Mesenchymal stem cell (in vitro differentiated cells and primary cell): Measurements from ENCODE around the gene PAK2.
A peak's percentile ranks its signal among the peaks of the same experiment; 100 is the strongest.
"Not testable (repeated sequence)": the region's sequence is repeated elsewhere in the genome, so short reads cannot be mapped to it uniquely, and the experiment has no call there.

Source experiments
- DNase-seq: peaks from one replicate; pipeline ENCODE4 v3.0.0-alpha.2; 2013
- H2AFZ ChIP-seq: one replicate; pipeline ENCODE4 v1.6.1; 2013; ENCODE audit warnings: low read depth, mild to moderate bottlenecking, control low read depth, inconsistent platforms, low read length, moderate library complexity
- H2AK5ac ChIP-seq: 2 replicates; pipeline ENCODE4 v1.6.1; 2013; ENCODE audit warnings: low read length, moderate library complexity, mild to moderate bottlenecking, inconsistent platforms; ENCODE audit not compliant: severe bottlenecking
- H2BK120ac ChIP-seq: one replicate; pipeline ENCODE4 v1.6.1; 2013; ENCODE audit warnings: low read depth, mild to moderate bottlenecking, inconsistent platforms, low read length, moderate library complexity
- H2BK12ac ChIP-seq, 2 experiments: one replicate each; pipeline ENCODE4 v1.6.1; 2013; ENCODE audit warnings: inconsistent platforms in 2 of 2, low read length in 2 of 2, mild to moderate bottlenecking in 2 of 2, moderate library complexity in 2 of 2, control low read depth in 1 of 2
- H2BK15ac ChIP-seq: one replicate; pipeline ENCODE4 v1.6.1; 2013; ENCODE audit warnings: mild to moderate bottlenecking, low read depth, inconsistent platforms; ENCODE audit not compliant: poor library complexity, severe bottlenecking
- H2BK5ac ChIP-seq: 2 replicates; pipeline ENCODE4 v1.6.1; 2013; ENCODE audit warnings: low read depth, mild to moderate bottlenecking, low read length, control low read depth, inconsistent platforms; ENCODE audit not compliant: poor library complexity, severe bottlenecking
- H3K14ac ChIP-seq, 2 experiments: one replicate each; pipeline ENCODE4 v1.6.1; 2013; ENCODE audit warnings: inconsistent platforms in 2 of 2, low read length in 2 of 2, control low read depth in 1 of 2, mild to moderate bottlenecking in 1 of 2, moderate library complexity in 1 of 2
- H3K18ac ChIP-seq, 2 experiments: one replicate each; pipeline ENCODE4 v1.6.1; 2013; ENCODE audit warnings: inconsistent platforms in 2 of 2, low read length in 2 of 2, control low read depth in 1 of 2, low read depth in 1 of 2, mild to moderate bottlenecking in 1 of 2
- H3K23ac ChIP-seq, 2 experiments: one replicate each; pipeline ENCODE4 v1.6.1; 2013; ENCODE audit warnings: inconsistent platforms in 2 of 2, low read length in 2 of 2, mild to moderate bottlenecking in 2 of 2, moderate library complexity in 2 of 2, control low read depth in 1 of 2
- H3K27ac ChIP-seq: 2 replicates; pipeline ENCODE4 v1.5.1; 2013; ENCODE audit warnings: mild to moderate bottlenecking, moderate library complexity, low read length, control low read depth, inconsistent platforms; ENCODE audit not compliant: poor library complexity, severe bottlenecking
- H3K27me3 ChIP-seq, 2 experiments: 2 replicates each; pipeline versions ENCODE4 v1.6.1 to v1.7.0; 2013; ENCODE audit warnings: low read length in 2 of 2, mild to moderate bottlenecking in 2 of 2, moderate library complexity in 2 of 2, control low read depth in 1 of 2, inconsistent platforms in 1 of 2; ENCODE audit not compliant: control insufficient read depth in 1 of 2, insufficient read depth in 1 of 2
- H3K36me3 ChIP-seq, 2 experiments: 2 replicates each; pipeline versions ENCODE4 v1.6.1 to v1.7.0; 2013; ENCODE audit warnings: low read length in 2 of 2, control low read depth in 1 of 2, inconsistent platforms in 1 of 2, low read depth in 1 of 2, mild to moderate bottlenecking in 1 of 2; ENCODE audit not compliant: insufficient read depth in 2 of 2, control insufficient read depth in 1 of 2
- H3K4ac ChIP-seq, 2 experiments: one replicate each; pipeline ENCODE4 v1.6.1; 2013; ENCODE audit warnings: inconsistent platforms in 2 of 2, low read length in 2 of 2, mild to moderate bottlenecking in 2 of 2, moderate library complexity in 2 of 2, control low read depth in 1 of 2, low read depth in 1 of 2
- H3K4me1 ChIP-seq: 2 replicates; pipeline ENCODE4 v1.6.1; 2013; ENCODE audit warnings: low read depth, low read length, control low read depth; ENCODE audit not compliant: control insufficient read depth, insufficient read depth
- H3K4me2 ChIP-seq: 2 replicates; pipeline ENCODE4 v1.6.1; 2013; ENCODE audit warnings: low read length, mild to moderate bottlenecking, inconsistent platforms; ENCODE audit not compliant: poor library complexity, severe bottlenecking
- H3K4me3 ChIP-seq, 2 experiments: 2 replicates each; pipeline versions ENCODE4 v1.5.1 to v1.7.0; 2013; ENCODE audit warnings: low read length in 2 of 2, mild to moderate bottlenecking in 2 of 2, control low read depth in 1 of 2, low read depth in 1 of 2; ENCODE audit not compliant: insufficient read depth in 1 of 2
- H3K79me1 ChIP-seq: replicated peaks from 2 replicates; pipeline ENCODE4 v1.6.1; 2013; ENCODE audit warnings: mild to moderate bottlenecking, control low read depth, low read length, inconsistent platforms; ENCODE audit not compliant: poor library complexity, severe bottlenecking
- H3K9ac ChIP-seq: 2 replicates; pipeline ENCODE4 v1.7.0; 2013; ENCODE audit warnings: mild to moderate bottlenecking, low read length, moderate library complexity
- H3K9me3 ChIP-seq: 2 replicates; pipeline ENCODE4 v1.7.0; 2013; ENCODE audit warnings: mild to moderate bottlenecking, low read length; ENCODE audit not compliant: control insufficient read depth
- H4K8ac ChIP-seq: one replicate; pipeline ENCODE4 v1.6.1; 2013; ENCODE audit warnings: inconsistent platforms, mild to moderate bottlenecking, low read length, moderate library complexity
- H4K91ac ChIP-seq: one replicate; pipeline ENCODE4 v1.6.1; 2013; ENCODE audit warnings: mild to moderate bottlenecking, low read length, inconsistent platforms
- WGBS: methylation state at CpG from one replicate; pipeline ENCODE4 v1.1.7; 2013; ENCODE audit warnings: mixed read lengths; 5-methylcytosine and 5-hydroxymethylcytosine counted together

The PAK2 gene

GRCh38 chr3:196813903-196814302, 74.2 kb downstream of the PAK2 start:
- Histone ChIP-seq H3K4ac (no peak overlapping the region), H3K23ac (no peak overlapping the region), H3K4me2 (no peak overlapping the region), H3K9me3 (no peaks in the 10 kb centered on the region), H4K8ac (no peak overlapping the region), H2BK120ac (no peak overlapping the region), H4K91ac (no peak overlapping the region), H3K14ac (no peak overlapping the region), H3K18ac (no peak overlapping the region), H2BK15ac (no peak overlapping the region), H2AFZ (no peak overlapping the region), H2BK12ac (no peak overlapping the region), H3K4me1 (no peaks in the 10 kb centered on the region), H2AK5ac (no peak overlapping the region), H3K4me3 (no peak overlapping the region), H3K9ac (no peak overlapping the region), H3K27ac (no peak overlapping the region), H3K27me3 (no peaks in the 10 kb centered on the region), H2BK5ac (no peak overlapping the region), H3K36me3 (peaks cover 24 to 83% of the 10 kb centered on the region in 2 experiments), H3K79me1 (peaks cover 12% of the 10 kb centered on the region)
- no CpG with 5 or more reads among the region's 5 CpGs for WGBS
- DNase-seq = peak; percentile 37

GRCh38 chr3:196821806-196822355, 82.2 kb downstream of the PAK2 start:
- Histone ChIP-seq H2AK5ac (no peak overlapping the region), H2BK5ac (no peak overlapping the region), H2BK15ac (no peak overlapping the region), H3K9ac (no peak overlapping the region), H2BK12ac (no peak overlapping the region), H3K9me3 (no peaks in the 10 kb centered on the region), H3K4ac (no peak overlapping the region), H3K4me3 (no peak overlapping the region), H4K8ac (no peak overlapping the region), H3K4me1 (peaks cover 9% of the 10 kb centered on the region), H3K23ac (no peak overlapping the region), H3K18ac (no peak overlapping the region), H3K14ac (no peak overlapping the region), H3K27me3 (no peaks in the 10 kb centered on the region), H3K4me2 (no peak overlapping the region), H3K36me3 (peaks cover 39 to 86% of the 10 kb centered on the region in 2 experiments), H3K79me1 (peaks cover 28% of the 10 kb centered on the region), H4K91ac (no peak overlapping the region), H2BK120ac (no peak overlapping the region), H2AFZ (no peak overlapping the region), H3K27ac (no peak overlapping the region)
- over 99% methylated on average over 4 of the region's 6 CpGs for whole genome bisulfite sequencing
- no peak for DNase-seq

- not testable (repeated sequence) for H3K9ac ChIP-seq, H3K18ac ChIP-seq, H3K27ac ChIP-seq, H3K4me3 ChIP-seq, H2BK5ac ChIP-seq, H3K27me3 ChIP-seq, H2AFZ ChIP-seq, H3K4ac ChIP-seq, H3K4me1 ChIP-seq, H2BK15ac ChIP-seq, H3K14ac ChIP-seq, H3K9me3 ChIP-seq, H4K8ac ChIP-seq, H2AK5ac ChIP-seq, H4K91ac ChIP-seq, H3K79me1 ChIP-seq, H3K4me2 ChIP-seq, H2BK12ac ChIP-seq, H2BK120ac ChIP-seq, H3K23ac ChIP-seq, DNase-seq
- H3K36me3 ChIP-seq = peaks cover 14 to 68% of the 10 kb centered on the region in 2 experiments
- WGBS = 95% methylated on average over 3 of the region's 3 CpGs
Measured at GRCh38 chr3:196829651-196830050, 90.0 kb downstream of the PAK2 start.

GRCh38 chr3:196835086-196835485, 95.4 kb downstream of the PAK2 start:
- Histone ChIP-seq H2BK120ac (no peak overlapping the region), H3K9me3 (no peaks in the 10 kb centered on the region), H3K36me3 (peaks cover 6 to 23% of the 10 kb centered on the region in 2 experiments), H2AK5ac (no peak overlapping the region), H2BK15ac (no peak overlapping the region), H3K23ac (no peak overlapping the region), H2AFZ (no peak overlapping the region), H3K4ac (no peak overlapping the region), H3K4me3 (no peak overlapping the region), H3K4me1 (peaks cover 6% of the 10 kb centered on the region), H4K8ac (no peak overlapping the region), H3K14ac (no peak overlapping the region), H2BK12ac (no peak overlapping the region), H3K27ac (peak overlapping the region; percentile 71), H2BK5ac (no peak overlapping the region), H3K4me2 (no peak overlapping the region), H3K79me1 (no peaks in the 10 kb centered on the region), H3K27me3 (no peaks in the 10 kb centered on the region), H3K18ac (no peak overlapping the region), H4K91ac (no peak overlapping the region), H3K9ac (no peak overlapping the region)
- 89% methylated on average over 7 of the region's 8 CpGs for WGBS
- DNase-seq = no peak
